AG09319 (cell line): ENCODE data around the gene MCUB.
"Not testable (repeated sequence)": the region's sequence is repeated elsewhere in the genome, so short reads cannot be mapped to it uniquely, and the experiment has no call there.

Experiments used
- DNase-seq: peaks from one replicate; pipeline ENCODE4 v3.0.0-alpha.2; 2010; ENCODE audit warnings: low read depth; ENCODE audit errors: extremely low read depth
- TF ChIP-seq, protein P1 (sequence below): IDR thresholded peaks from 2 replicates; pipeline ENCODE4 v1.5.1; 2011; ENCODE audit warnings: low read depth, mild to moderate bottlenecking, inconsistent platforms, low read length, moderate library complexity

MCUB gene

DNA sequence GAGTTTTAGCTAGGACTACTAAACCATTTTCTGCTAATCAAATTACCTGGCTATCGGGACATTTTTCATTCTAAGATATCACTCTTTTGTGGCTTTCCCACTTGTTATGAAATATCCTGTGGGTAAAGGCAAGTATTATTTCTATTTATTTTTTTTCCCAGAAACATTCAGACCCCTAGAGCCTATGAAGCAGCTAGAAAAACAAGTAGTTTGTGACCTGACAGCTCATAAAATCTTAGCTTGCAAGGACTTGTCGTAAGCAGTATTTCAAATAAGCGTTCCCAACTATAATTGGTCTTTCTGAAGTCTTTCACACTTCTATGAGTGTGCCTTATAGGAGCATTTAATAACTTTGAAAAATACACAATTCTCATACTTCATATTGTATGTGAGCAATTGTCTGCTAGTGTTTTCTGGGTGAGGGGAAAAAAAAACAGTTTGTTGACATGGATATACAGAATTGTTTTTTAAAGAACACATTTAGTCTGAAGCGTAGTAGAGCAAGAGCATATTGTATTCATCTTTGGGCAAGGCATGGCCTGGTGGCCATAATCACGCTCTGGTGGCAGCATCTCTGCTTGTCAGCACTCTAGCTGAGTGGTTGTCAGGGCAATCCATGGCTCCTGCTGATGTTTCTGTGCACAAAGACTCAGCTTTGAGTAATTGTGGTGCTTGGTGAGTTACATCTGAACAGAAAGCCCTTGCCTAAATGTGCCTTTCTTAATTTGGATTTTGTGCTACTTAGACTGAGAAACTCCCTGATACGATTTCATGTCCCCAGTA is 2.6 kb downstream of the MCUB start:
- TF ChIP-seq, protein P1, sequence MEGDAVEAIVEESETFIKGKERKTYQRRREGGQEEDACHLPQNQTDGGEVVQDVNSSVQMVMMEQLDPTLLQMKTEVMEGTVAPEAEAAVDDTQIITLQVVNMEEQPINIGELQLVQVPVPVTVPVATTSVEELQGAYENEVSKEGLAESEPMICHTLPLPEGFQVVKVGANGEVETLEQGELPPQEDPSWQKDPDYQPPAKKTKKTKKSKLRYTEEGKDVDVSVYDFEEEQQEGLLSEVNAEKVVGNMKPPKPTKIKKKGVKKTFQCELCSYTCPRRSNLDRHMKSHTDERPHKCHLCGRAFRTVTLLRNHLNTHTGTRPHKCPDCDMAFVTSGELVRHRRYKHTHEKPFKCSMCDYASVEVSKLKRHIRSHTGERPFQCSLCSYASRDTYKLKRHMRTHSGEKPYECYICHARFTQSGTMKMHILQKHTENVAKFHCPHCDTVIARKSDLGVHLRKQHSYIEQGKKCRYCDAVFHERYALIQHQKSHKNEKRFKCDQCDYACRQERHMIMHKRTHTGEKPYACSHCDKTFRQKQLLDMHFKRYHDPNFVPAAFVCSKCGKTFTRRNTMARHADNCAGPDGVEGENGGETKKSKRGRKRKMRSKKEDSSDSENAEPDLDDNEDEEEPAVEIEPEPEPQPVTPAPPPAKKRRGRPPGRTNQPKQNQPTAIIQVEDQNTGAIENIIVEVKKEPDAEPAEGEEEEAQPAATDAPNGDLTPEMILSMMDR = no peak
- no peak for DNase-seq

DNA sequence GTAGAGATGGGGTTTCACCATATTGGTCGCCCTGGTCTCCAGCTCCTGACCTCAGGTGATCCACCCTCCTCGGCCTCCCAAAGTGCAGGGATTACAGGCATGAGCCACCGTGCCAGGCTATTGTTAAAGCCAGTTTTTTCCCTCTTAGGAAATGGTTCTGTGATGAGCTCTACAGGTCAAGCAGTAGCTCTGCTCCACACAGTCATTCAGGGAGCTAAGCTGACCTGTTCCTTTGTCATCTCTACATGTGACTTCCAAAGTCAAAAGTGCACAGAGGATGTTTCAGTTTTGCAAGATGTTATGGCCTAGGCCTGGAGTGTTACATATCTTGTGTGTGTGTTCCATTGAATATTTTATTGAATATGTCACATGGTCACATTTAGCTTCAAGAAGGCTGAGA is 11.4 kb downstream of the MCUB start:
- TF ChIP-seq, protein P1 = no peak
- DNase-seq = no peak

DNA sequence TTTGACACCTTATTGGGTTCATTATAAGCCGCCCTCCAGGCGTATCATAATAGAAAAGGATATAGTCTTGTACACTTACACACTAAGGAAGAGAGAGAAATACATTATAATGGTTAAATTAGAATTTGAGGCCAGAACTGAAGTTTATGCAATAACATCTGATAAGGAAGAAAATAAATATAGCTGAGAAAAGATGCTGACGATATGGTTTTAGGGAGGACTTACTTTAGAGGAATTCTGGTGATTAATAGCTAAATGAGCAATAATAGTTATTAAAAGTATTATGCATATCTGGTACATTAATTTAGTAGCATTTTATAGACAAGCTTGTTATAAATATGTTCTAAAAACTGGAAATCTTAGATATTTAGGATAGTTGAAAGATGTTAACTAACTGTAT is 12.1 kb downstream of the MCUB start:
- TF ChIP-seq, protein P1 = no peak
- no peak for DNase-seq

DNA sequence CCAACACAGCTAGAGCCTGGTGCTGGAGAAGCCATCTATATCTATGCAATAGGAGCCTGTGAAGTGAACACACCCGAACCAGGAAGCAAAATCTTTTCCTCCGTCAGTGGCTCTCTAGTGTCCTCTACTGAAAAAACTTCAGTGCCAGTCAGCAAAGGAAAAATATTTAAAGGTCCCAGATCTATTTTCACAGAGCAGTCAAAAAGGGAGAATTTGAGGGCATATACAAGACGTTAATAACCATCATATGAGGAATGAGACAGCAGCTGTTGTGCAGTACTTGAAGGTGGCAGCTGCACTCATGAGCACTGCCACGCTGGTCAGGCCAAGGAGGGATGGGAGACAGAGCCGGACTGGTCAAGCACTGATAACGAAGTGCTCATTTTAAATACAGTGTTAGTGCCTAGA is 14.4 kb downstream of the MCUB start:
- DNase-seq = no peak
- TF ChIP-seq, protein P1 = no peak

DNA sequence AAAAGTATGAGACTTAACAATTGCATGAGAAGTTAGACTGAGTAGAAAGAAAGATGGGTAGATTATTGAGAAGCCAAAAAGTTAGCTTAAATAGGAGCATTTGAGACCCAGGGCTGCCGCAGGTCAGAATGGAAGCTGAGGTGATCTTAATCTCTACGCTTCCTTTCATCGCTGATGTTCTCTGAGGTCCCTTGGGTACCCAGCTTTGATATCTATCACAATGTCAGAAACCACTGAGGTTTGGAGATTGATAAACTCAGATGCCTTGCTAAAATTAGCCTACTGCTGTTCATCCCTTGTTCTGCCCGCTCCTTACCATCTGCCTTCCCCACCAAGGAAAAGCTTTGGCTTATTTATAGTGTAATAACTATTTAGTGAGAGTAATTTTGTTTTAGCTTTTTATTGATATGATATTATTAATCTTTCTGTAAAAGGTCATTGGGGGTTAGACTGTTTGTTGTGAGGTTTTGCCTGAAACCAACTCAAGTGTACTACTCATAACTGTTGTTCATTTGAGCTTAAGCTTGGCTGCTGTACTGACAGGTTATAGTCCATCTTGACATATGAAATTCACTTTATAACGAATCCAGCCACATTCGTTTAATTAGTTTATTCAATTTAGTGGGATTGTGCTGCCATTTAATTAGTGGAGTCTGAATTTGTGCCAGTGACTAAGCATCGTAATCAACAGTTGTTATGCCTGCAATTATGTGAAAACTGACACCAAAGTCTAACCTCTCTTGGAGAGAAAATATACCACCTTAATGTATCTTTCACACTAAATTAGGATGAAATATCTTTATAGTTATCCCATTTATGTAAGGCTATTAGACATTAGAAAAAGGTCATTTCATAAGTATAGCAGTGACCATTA is 15.1 kb downstream of the MCUB start:
- no peak for DNase-seq
- TF ChIP-seq, protein P1 = no peak

DNA sequence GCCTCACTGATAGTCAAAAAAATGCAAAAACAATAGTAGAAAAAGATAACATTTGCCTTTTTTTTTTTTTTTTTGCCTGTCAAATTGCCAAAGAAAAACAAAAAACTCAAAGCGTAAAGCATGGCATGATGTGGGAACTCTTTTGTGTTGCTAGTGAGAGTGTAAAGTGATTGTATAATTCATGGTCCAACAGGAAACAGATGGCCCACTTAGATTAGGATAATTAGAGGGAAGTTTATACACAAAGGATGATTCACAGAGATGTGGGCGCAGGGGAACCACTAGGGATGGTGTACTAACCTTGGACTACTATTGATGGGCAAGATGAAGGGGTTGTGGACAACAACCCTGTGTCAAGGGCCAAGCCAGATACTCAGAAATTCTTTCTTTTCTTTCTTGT is 16.4 kb downstream of the MCUB start:
- DNase-seq = no peak
- TF ChIP-seq, protein P1 = no peak

DNA sequence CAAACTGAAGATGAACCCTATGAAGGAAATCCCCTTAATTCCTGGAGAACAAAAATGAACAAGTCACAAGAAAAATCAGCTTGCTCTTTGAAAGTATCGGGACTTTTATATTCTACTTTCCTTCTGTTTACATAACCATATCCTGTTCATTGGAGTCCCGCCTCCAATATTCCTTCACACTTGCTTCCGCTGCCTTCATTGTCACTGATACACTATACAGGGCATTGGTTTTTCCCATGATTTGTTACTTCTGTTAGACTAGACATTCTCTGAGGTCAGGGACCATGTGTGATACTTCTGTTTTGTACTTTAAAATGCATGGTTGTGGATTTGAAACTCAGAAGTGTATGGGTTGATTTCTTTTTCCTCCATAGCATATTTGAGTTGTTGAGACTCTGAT is 18.8 kb downstream of the MCUB start:
- DNase-seq = no peak
- TF ChIP-seq, protein P1 = no peak

DNA sequence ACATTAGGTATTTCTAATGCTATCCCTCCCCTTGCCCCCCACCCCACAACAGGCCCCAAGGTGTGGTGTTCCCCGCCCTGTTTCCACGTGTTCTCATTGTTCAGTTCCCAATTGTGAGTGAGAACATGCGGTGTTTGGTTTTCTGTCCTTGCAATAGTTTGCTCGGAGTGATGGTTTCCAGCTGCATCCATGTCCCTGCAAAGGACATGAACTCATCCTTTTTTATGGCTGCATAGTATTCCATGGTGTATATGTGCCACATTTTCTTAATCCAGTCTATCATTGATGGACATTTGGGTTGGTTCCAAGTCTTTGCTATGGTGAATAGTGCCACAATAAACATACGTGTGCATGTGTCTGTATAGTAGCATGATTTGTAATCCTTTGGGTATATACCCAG is 20.0 kb downstream of the MCUB start:
- not testable (repeated sequence) for DNase-seq
